ENCODE measurements around the gene GREB1. TPM values are rescaled to one million over a fixed set of nuclear protein-coding genes. Genes with fewer than 3 reads are reported as not detected.
A peak's percentile ranks its signal among the peaks of the same experiment; 100 is the strongest.

The GREB1 gene
- total and polyA plus RNA-seq, 3 experiments from 2014 or later, result 0.16 to 0.94 (median 0.55) TPM

- H3K36me3 Mint-ChIP-seq, result no peaks in the 10 kb centered on the region
- Histone ChIP-seq H3K9me3 (ENCODE audit: low read length) (no peaks in the 10 kb centered on the region), H3K36me3 (ENCODE audit: insufficient read depth, low read length) (no peaks in the 10 kb centered on the region), H3K27ac (ENCODE audit: low read depth, low read length) (no peak overlapping the region), H3K27me3 (ENCODE audit: insufficient read depth, low read length, poor library complexity, severe bottlenecking) (no peaks in the 10 kb centered on the region), H3K4me3 (ENCODE audit: low read length) (no peak overlapping the region), H3K4me1 (ENCODE audit: insufficient read depth, low read length) (no peaks in the 10 kb centered on the region)
- no peak for DNase-seq
- H3K27me3 Mint-ChIP-seq, result peaks cover 3 to 10% of the 10 kb centered on the region in 2 donors
- H3K27ac Mint-ChIP-seq, result no peak overlapping the region
- H3K4me1 Mint-ChIP-seq, result no peaks in the 10 kb centered on the region
- no peak overlapping the region for H3K4me3 Mint-ChIP-seq
- POLR2A ChIA-PET, result no interaction called here
- CTCF ChIA-PET, result no interaction called here
- H3K9me3 Mint-ChIP-seq, result no peaks in the 10 kb centered on the region
These were observed 30.2 kb downstream of the GREB1 start for GRCh38 chr2:11563784-11564666.

GRCh38 chr2:11564816-11565567 lies 31.1 kb downstream of the GREB1 start:
- CTCF ChIA-PET, result no interaction called here
- no peak overlapping the region for H3K4me3 Mint-ChIP-seq
- no peaks in the 10 kb centered on the region for H3K9me3 Mint-ChIP-seq
- H3K4me1 Mint-ChIP-seq, result no peaks in the 10 kb centered on the region
- Histone ChIP-seq H3K27me3 (ENCODE audit: insufficient read depth, low read length, poor library complexity, severe bottlenecking) (no peaks in the 10 kb centered on the region), H3K27ac (ENCODE audit: low read depth, low read length) (no peak overlapping the region), H3K4me1 (ENCODE audit: insufficient read depth, low read length) (no peaks in the 10 kb centered on the region), H3K4me3 (ENCODE audit: low read length) (no peak overlapping the region), H3K9me3 (ENCODE audit: low read length) (no peaks in the 10 kb centered on the region), H3K36me3 (ENCODE audit: insufficient read depth, low read length) (no peaks in the 10 kb centered on the region)
- POLR2A ChIA-PET, result no interaction called here
- peaks cover under 1 to 1% of the 10 kb centered on the region in 2 donors for H3K27me3 Mint-ChIP-seq
- no peak for DNase-seq
- H3K36me3 Mint-ChIP-seq, result no peaks in the 10 kb centered on the region
- no peak overlapping the region for H3K27ac Mint-ChIP-seq

- Histone ChIP-seq H3K4me1 (ENCODE audit: insufficient read depth, low read length) (no peaks in the 10 kb centered on the region), H3K4me3 (ENCODE audit: low read length) (no peak overlapping the region), H3K27me3 (ENCODE audit: insufficient read depth, low read length, poor library complexity, severe bottlenecking) (no peaks in the 10 kb centered on the region), H3K27ac (ENCODE audit: low read depth, low read length) (no peak overlapping the region), H3K9me3 (ENCODE audit: low read length) (no peaks in the 10 kb centered on the region), H3K36me3 (ENCODE audit: insufficient read depth, low read length) (no peaks in the 10 kb centered on the region)
- Mint-ChIP-seq H3K4me3 (no peak overlapping the region), H3K4me1 (no peaks in the 10 kb centered on the region), H3K27me3 (peaks cover 0 to 5% of the 10 kb centered on the region in 2 donors), H3K36me3 (no peaks in the 10 kb centered on the region), H3K27ac (peak overlapping the region in 1 of 8 donors; percentile 34), H3K9me3 (no peaks in the 10 kb centered on the region)
- POLR2A ChIA-PET, result no interaction called here
- no peak for DNase-seq
- CTCF ChIA-PET, result no interaction called here
These were observed 32.5 kb downstream of the GREB1 start for GRCh38 chr2:11566383-11566782.

GRCh38 chr2:11567631-11568031 lies 33.8 kb downstream of the GREB1 start:
- Histone ChIP-seq H3K27ac (ENCODE audit: low read depth, low read length) (no peak overlapping the region), H3K4me1 (ENCODE audit: insufficient read depth, low read length) (no peaks in the 10 kb centered on the region), H3K36me3 (ENCODE audit: insufficient read depth, low read length) (no peaks in the 10 kb centered on the region), H3K4me3 (ENCODE audit: low read length) (no peak overlapping the region), H3K27me3 (ENCODE audit: insufficient read depth, low read length, poor library complexity, severe bottlenecking) (no peaks in the 10 kb centered on the region), H3K9me3 (ENCODE audit: low read length) (no peaks in the 10 kb centered on the region)
- H3K27me3 Mint-ChIP-seq, result peaks cover 0 to 5% of the 10 kb centered on the region in 2 donors
- DNase-seq, result no peak
- ChIA-PET CTCF (no interaction called here), POLR2A (no interaction called here)
- no peaks in the 10 kb centered on the region for H3K9me3 Mint-ChIP-seq
- H3K36me3 Mint-ChIP-seq, result no peaks in the 10 kb centered on the region
- H3K4me3 Mint-ChIP-seq, result no peak overlapping the region
- no peak overlapping the region for H3K27ac Mint-ChIP-seq
- no peaks in the 10 kb centered on the region for H3K4me1 Mint-ChIP-seq

GRCh38 chr2:11568436-11568835 lies 34.6 kb downstream of the GREB1 start:
- DNase-seq, result peak in 1 of 5 donors; percentile 8
- no peaks in the 10 kb centered on the region for H3K36me3 ChIP-seq (ENCODE audit: insufficient read depth, low read length)
- ChIA-PET CTCF (no interaction called here), POLR2A (no interaction called here)
- H3K27ac ChIP-seq (ENCODE audit: low read depth, low read length), result no peak overlapping the region
- H3K4me3 ChIP-seq (ENCODE audit: low read length), result no peak overlapping the region
- Mint-ChIP-seq H3K9me3 (no peaks in the 10 kb centered on the region), H3K36me3 (no peaks in the 10 kb centered on the region), H3K27ac (no peak overlapping the region), H3K4me3 (no peak overlapping the region), H3K27me3 (peaks cover 0 to 5% of the 10 kb centered on the region in 2 donors), H3K4me1 (no peaks in the 10 kb centered on the region)
- no peaks in the 10 kb centered on the region for H3K9me3 ChIP-seq (ENCODE audit: low read length)
- no peaks in the 10 kb centered on the region for H3K4me1 ChIP-seq (ENCODE audit: insufficient read depth, low read length)
- H3K27me3 ChIP-seq (ENCODE audit: insufficient read depth, low read length, poor library complexity, severe bottlenecking), result no peaks in the 10 kb centered on the region

- DNase-seq, result no peak
- ChIA-PET POLR2A (no interaction called here), CTCF (no interaction called here)
- Mint-ChIP-seq H3K4me1 (no peaks in the 10 kb centered on the region), H3K27me3 (peaks cover 0 to 4% of the 10 kb centered on the region in 2 donors), H3K36me3 (no peaks in the 10 kb centered on the region), H3K9me3 (no peaks in the 10 kb centered on the region), H3K4me3 (no peak overlapping the region), H3K27ac (no peak overlapping the region)
- Histone ChIP-seq H3K4me1 (ENCODE audit: insufficient read depth, low read length) (no peaks in the 10 kb centered on the region), H3K36me3 (ENCODE audit: insufficient read depth, low read length) (no peaks in the 10 kb centered on the region), H3K4me3 (ENCODE audit: low read length) (no peak overlapping the region), H3K9me3 (ENCODE audit: low read length) (no peaks in the 10 kb centered on the region), H3K27me3 (ENCODE audit: insufficient read depth, low read length, poor library complexity, severe bottlenecking) (no peaks in the 10 kb centered on the region), H3K27ac (ENCODE audit: low read depth, low read length) (no peak overlapping the region)
These were observed 35.8 kb downstream of the GREB1 start for GRCh38 chr2:11569636-11570035.

- ChIA-PET CTCF (interaction anchor here (1.3 kb wide), 1 partner anchor 10 kb away, joined by 3 read pairs; no protein-coding TSS in a partner anchor), POLR2A (no interaction called here)
- no peaks in the 10 kb centered on the region for H3K36me3 ChIP-seq (ENCODE audit: insufficient read depth, low read length)
- H3K4me3 ChIP-seq (ENCODE audit: low read length), result no peak overlapping the region
- H3K9me3 ChIP-seq (ENCODE audit: low read length), result no peaks in the 10 kb centered on the region
- H3K27me3 Mint-ChIP-seq, result peaks cover 0 to 3% of the 10 kb centered on the region in 2 donors
- H3K27ac ChIP-seq (ENCODE audit: low read depth, low read length), result no peak overlapping the region
- no peaks in the 10 kb centered on the region for H3K9me3 Mint-ChIP-seq
- H3K4me3 Mint-ChIP-seq, result no peak overlapping the region
- H3K27ac Mint-ChIP-seq, result no peak overlapping the region
- DNase-seq, result peak in 1 of 5 donors; percentile 7
- no peaks in the 10 kb centered on the region for H3K4me1 ChIP-seq (ENCODE audit: insufficient read depth, low read length)
- H3K4me1 Mint-ChIP-seq, result no peaks in the 10 kb centered on the region
- H3K36me3 Mint-ChIP-seq, result no peaks in the 10 kb centered on the region
- no peaks in the 10 kb centered on the region for H3K27me3 ChIP-seq (ENCODE audit: insufficient read depth, low read length, poor library complexity, severe bottlenecking)
These were observed 37.3 kb downstream of the GREB1 start for GRCh38 chr2:11571170-11571569.

- Histone ChIP-seq H3K27ac (ENCODE audit: low read depth, low read length) (no peak overlapping the region), H3K27me3 (ENCODE audit: insufficient read depth, low read length, poor library complexity, severe bottlenecking) (no peaks in the 10 kb centered on the region), H3K4me3 (ENCODE audit: low read length) (no peak overlapping the region), H3K4me1 (ENCODE audit: insufficient read depth, low read length) (no peaks in the 10 kb centered on the region), H3K9me3 (ENCODE audit: low read length) (no peaks in the 10 kb centered on the region), H3K36me3 (ENCODE audit: insufficient read depth, low read length) (no peaks in the 10 kb centered on the region)
- H3K4me3 Mint-ChIP-seq, result no peak overlapping the region
- DNase-seq, result no peak
- H3K9me3 Mint-ChIP-seq, result no peaks in the 10 kb centered on the region
- POLR2A ChIA-PET, result no interaction called here
- H3K4me1 Mint-ChIP-seq, result no peaks in the 10 kb centered on the region
- peaks cover 0 to 5% of the 10 kb centered on the region in 2 donors for H3K27me3 Mint-ChIP-seq
- CTCF ChIA-PET, result interaction anchor here (1.4 kb wide), 1 partner anchor 10 kb away, joined by 5 read pairs; no protein-coding TSS in a partner anchor
- no peak overlapping the region for H3K27ac Mint-ChIP-seq
- H3K36me3 Mint-ChIP-seq, result no peaks in the 10 kb centered on the region
These were observed 39.2 kb downstream of the GREB1 start for GRCh38 chr2:11572996-11573395.
